ENCODE data around the gene KCTD14.
"Not testable (repeated sequence)": the region's sequence is repeated elsewhere in the genome, so short reads cannot be mapped to it uniquely, and the experiment has no call there.

The KCTD14 gene, protein sequence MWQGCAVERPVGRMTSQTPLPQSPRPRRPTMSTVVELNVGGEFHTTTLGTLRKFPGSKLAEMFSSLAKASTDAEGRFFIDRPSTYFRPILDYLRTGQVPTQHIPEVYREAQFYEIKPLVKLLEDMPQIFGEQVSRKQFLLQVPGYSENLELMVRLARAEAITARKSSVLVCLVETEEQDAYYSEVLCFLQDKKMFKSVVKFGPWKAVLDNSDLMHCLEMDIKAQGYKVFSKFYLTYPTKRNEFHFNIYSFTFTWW
- total RNA-seq: 0.20 to 1.2 reads per million in 2 donors

GRCh38 chr11:78022397-78023396, at the start of gene KCTD14:
TSS of gene KCTD14 (minus strand) at chr11:78023276. CDS start at chr11:78023249, 27 bp downstream.
- DNase-seq: no peak

DNA sequence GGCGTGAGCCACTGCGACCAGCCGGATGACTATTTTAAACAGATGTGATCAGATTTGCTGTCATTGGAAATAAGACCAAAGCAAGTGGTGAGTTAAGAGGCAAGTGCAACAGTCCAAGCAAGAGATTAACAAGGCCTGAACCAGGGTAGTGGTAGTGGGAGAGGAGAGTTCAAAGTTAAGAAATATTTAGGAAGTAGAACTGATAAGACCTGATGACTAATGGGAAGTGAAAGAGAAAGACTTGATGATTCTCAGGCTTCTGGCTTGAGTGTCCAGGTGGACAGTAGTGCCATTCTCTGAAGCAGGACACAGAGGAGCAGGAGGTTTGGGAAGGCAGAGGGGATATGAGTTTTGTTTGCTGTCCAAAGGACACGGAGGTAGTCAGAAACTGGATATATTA, 49.4 kb upstream of the KCTD14 start:
- no peak for DNase-seq

DNA sequence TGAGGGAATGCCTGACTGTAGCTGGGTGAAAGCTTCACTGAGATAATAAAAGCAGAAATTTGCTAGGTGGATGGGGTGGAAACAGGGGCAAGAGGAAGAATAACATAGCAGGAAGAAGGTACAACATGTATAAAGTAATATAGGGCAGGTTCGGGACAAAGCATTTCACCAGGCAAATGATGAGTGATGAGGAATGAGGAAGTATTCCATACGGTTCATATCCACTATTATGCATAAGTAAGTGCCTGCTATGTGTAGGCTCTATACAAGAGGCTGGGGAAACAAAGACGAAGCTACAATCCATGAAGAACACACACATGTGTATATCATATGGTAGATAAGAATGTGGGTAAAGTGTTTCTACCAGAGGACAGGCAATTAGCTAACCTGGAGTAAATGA, 48.6 kb upstream of the KCTD14 start:
- DNase-seq: no peak

DNA sequence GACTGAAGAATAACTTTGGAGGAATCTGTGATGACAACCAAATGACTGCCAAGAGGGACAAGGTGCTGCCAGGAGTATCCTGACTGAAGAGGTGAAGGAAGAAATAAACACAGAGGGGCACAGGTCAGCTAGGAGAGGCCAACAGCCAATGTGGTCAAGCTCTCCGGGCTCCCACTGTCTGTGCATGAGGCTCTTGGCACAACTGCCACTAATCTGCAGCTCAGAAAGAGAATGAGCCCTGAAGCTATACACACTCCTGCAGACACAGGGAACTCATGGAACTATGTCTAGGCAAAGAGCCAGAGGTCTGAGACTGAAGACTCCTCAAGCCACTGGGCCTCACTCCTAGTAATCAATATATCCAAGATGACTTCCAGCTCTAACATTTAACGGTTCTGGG, 47.5 kb upstream of the KCTD14 start:
- DNase-seq: no peak

GRCh38 chr11:78069465-78069864, 46.4 kb upstream of the KCTD14 start:
- DNase-seq: no peak

- no peak for DNase-seq
These were observed 44.6 kb upstream of the KCTD14 start for GRCh38 chr11:78067704-78068103.

DNA sequence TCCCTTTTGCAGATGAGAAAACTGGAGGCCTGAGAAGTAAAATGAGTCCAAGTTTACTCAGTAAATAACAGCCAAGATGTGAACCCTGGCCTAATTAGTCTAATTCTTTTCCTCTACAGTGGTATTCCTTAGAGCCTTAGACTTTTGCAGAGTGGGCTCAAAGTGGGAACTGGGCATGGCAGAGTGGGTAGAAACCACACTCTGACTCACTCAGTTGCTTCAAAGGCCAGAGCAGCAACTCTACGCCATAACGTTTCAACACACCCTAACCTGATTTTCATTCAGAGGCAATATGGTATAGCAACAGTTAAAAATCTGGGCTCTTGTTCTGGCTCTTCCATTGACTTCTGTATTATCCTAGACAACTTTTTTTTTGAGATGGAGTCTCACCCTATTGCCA, 43.4 kb upstream of the KCTD14 start:
- DNase-seq: no peak

DNA sequence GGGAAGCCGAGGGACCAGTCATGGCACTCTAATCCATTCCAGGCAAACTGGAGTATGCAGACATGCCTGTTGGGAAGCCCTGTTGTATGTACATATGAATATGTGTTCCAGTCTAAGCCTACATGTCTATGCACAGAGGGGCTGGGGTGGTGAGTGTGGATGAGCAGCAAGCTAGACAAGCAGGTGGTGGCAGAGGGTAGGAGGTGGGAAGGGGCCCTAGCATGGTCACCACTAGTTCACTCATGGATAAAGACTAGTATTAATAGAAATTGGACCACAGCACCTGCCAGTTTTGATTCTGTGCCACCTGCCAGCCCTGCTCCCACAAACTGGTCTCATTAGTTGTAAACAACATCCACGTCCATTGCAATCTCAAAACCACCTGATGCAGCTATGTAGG, 42.1 kb upstream of the KCTD14 start:
- no peak for DNase-seq

DNA sequence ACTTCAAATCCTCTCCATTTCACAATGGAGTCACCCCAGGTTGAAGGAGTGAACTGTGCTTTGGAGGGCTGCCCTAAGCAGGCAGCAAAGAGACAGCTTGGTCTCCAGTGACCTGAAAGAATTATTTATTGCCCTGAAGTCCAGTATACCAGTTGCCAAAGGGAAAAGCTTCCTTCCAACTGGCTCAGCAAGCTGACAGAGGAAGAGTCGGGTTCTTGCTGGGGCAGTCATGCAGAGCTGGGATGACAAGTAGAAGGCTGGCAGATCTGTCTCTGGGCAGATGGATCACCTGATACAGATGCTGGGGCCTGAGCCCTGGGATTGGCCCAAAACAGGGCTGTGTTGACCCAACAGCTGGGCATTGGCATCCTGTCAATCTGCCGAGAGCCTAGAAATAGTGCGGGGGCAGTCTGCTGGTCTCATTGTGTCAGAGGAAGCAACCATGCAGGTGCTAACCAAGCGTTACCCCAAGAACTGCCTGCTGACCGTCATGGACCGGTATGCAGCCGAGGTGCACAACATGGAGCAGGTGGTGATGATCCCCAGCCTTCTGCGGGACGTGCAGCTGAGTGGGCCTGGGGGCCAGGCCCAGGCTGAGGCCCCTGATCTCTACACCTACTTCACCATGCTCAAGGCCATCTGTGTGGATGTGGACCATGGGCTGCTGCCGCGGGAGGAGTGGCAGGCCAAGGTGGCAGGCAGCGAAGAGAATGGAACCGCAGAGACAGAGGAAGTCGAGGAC, 40.5 kb upstream of the KCTD14 start, which contains the start of gene THRSP:
TSS of gene THRSP (plus strand) at position 422 of the 742 bp plus-strand sequence. CDS start at position 443, 21 bp downstream.
- DNase-seq: no peak

DNA sequence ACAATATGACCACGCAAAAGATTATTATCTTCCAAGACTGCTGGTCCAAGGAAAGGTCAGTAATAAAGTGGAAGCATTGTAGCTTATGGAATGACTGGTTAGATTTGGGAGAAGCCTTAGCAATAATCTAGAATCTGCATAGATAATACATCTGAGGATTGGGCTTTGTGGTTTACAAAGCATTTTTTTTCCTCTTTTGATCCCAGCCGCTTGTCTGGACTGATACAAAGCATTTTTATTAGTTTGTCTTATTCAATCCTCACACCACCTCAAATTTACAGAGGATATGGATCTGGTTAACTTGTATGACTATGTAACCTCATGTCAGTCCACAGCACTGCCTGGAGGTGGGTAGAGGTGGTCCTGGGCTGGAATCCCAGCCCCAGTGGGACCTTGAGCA, 39.6 kb upstream of the KCTD14 start:
- no peak for DNase-seq

DNA sequence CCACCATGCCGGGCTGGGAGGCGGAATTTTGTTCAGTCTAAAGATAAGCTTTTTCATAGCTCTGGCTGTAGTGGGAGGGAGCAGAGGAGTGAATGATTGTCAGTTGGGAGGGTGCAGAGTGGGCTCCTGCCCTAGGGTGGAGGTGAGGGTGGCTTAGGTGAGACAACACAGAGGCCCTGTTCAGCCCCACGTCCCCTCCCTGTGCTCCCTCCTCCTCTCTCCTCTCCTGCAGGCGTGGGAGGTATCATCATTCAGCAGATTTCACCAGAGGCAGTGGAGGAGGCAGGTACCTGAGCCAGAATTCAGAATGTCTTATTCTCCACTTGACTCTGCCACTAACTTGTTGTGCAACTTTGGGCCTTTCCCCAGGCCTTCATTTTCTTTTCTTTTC, 38.8 kb upstream of the KCTD14 start:
- DNase-seq: no peak

GRCh38 chr11:78061088-78061920, 38.2 kb upstream of the KCTD14 start:
- DNase-seq: no peak

DNA sequence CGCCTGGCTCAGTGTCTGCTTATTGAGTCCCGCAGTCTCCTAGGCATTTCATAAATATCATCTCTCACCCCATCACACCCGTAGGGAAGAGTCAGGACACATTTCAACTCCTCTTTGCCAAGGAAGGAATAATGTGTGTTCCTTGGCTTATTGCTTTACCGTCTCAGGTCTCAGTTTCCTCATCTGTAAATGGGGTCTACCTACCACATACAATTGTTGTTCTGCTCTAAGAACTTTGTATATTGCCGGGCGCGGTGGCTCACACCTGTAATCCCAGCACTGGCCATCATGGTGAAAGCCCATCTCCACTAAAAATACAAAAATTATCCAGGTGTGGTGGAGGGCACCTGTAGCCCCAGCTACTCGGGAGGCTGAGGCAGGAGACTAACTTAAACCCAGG, 37.5 kb upstream of the KCTD14 start:
- no peak for DNase-seq

DNA sequence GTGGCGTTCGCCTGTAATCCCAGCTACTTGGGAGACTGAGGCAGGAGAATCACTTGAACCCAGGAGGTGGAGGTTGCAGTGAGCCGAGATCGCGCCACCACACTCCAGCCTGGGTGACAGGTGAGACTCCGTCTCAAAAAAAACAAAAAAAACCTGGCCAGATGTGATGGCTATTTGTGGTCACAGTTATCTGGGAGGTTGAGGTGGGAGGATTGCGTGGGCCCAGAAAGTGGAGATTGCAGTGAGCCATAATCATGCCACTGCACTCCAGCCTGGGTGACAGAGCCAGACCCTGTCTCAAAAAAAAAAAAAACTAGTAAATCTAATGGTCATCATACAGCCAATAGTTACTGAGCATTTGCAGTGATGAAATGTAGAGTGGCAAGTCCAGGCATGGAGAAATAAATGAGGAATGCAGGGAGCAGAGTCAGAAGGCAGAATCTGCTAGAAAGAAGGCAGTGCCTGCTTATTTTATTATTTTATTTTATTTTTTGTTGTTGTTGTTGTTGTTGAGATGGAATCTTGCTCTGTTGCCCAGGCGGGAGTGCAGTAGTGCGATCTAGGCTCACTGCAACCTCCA, 36.8 kb upstream of the KCTD14 start:
- DNase-seq: not testable (repeated sequence)

- DNase-seq: no peak
These were observed 34.5 kb upstream of the KCTD14 start for GRCh38 chr11:78057462-78058055.

- no peak for DNase-seq
These were observed 33.0 kb upstream of the KCTD14 start for GRCh38 chr11:78056093-78056492.

DNA sequence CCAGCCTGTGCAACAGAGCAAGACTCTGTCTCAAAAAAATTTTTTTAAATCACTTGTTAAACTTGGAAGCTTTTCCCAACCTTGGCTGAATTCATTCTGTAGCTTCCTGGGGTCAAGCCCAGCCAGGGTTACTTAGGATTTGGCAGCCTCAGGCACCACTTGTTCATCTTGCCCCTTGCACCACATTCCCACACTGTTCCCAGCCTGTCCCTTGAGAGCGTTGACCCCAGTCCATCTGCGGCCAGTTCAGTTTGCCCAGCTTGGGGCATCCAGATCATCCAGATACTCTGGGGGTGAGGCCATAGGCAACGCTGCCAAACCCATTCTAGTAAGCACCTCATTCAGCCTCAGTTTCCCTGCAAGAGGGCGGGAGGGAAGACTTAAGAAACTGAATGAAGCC, 31.9 kb upstream of the KCTD14 start:
- DNase-seq: no peak

DNA sequence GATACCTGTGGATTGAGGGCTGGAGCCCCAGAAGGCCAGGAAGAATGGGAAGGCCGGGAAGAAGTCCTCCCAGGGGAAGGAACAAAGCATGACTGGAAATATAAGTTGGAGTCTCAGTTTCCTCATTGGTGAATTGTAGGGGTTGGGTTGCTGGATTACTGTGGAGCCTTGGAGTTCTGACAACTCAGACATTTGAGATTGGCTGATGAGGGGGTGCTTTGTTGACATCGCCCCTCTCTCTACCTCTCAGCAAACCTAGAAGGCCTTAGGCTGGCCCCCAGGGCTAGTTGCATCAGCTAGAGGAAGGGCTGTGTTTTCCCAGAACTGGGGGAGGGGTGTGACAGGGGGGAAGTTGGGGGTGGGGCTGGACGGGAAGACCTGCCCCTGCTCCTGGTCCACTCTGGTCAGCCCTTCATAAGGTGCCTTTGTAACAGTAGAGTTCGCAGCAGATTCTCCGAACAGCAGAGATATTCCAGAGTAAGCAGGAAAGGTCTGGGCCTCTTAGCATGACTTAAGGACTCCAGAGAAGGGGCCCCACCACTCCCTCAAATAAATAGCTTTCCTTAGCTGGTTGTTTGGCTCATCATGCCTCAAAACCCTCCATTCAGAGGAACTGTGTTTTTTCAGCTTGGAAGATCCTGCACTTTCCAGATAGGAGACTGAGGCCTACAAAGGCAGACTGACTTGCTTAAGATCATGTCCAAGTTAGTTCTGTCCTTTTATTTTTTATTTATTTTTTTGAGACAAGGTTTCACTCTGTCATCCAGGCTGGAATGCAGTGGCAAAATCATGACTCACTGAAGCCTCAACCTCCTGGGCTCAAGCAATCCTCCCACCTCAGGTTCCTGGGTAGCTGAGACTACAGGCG, 28.1 kb upstream of the KCTD14 start:
- no peak for DNase-seq

- no peak for DNase-seq
These were observed 26.3 kb upstream of the KCTD14 start for GRCh38 chr11:78049348-78049747.

- DNase-seq: no peak
These were observed 25.5 kb upstream of the KCTD14 start for GRCh38 chr11:78048561-78048960.
